ENCODE data around the gene SLC8A2. TPM values are rescaled to one million over a fixed set of nuclear protein-coding genes. Genes with fewer than 3 reads are reported as not detected.

The SLC8A2 gene
- polyA plus RNA-seq, 1 donor from 2014 or later: 14.1 TPM

DNA sequence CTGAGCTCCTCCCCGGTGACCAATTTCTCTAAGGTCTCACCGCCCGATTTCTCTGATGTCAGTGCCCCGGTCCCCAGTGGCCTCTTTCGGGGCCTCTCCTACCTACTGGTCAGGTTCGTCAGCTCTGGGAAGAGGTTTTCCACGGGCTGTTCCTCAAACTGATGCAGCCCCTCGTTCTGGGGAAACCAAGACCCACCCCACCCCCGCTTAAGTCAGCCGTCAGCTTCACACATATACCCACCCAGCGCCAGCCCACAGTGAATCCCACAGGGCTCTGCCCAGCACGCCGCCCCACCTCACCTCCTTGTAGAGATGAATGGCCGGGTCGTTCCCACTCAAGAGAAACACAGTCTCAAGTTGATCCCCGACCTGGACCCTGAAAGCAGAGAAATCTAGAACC lies 9.0 kb upstream of the SLC8A2 start:
- no peaks in the 10 kb centered on the region for H3K36me3 ChIP-seq (ENCODE audit: insufficient read depth, low read length)
- H2AFZ ChIP-seq (ENCODE audit: low read depth, low read length): no peak overlapping the region
- no peak overlapping the region for H3K4me3 ChIP-seq (ENCODE audit: low read length)
- H3K4me2 ChIP-seq (ENCODE audit: low read length): no peak overlapping the region
- TF ChIP-seq TAF1 (IDR thresholded peaks at IDR 0.05; ENCODE audit: low read depth) (no peak), POLR2AphosphoS5 (IDR thresholded peaks at IDR 0.05) (no peak), SMC3 (conservative IDR thresholded peaks at IDR 0.05; ENCODE audit: poor library complexity) (no peak), EP300 (conservative IDR thresholded peaks at IDR 0.05; ENCODE audit: poor library complexity, severe bottlenecking) (no peak), EZH2 (IDR thresholded peaks at IDR 0.05; ENCODE audit: borderline replicate concordance, insufficient read depth, low read length, poor library complexity, severe bottlenecking) (no peak), RAD21 (conservative IDR thresholded peaks at IDR 0.05) (no peak), CTCF (IDR thresholded peaks at IDR 0.05; ENCODE audit: poor library complexity, severe bottlenecking) (no peak)
- TF ChIP-seq, protein P1, sequence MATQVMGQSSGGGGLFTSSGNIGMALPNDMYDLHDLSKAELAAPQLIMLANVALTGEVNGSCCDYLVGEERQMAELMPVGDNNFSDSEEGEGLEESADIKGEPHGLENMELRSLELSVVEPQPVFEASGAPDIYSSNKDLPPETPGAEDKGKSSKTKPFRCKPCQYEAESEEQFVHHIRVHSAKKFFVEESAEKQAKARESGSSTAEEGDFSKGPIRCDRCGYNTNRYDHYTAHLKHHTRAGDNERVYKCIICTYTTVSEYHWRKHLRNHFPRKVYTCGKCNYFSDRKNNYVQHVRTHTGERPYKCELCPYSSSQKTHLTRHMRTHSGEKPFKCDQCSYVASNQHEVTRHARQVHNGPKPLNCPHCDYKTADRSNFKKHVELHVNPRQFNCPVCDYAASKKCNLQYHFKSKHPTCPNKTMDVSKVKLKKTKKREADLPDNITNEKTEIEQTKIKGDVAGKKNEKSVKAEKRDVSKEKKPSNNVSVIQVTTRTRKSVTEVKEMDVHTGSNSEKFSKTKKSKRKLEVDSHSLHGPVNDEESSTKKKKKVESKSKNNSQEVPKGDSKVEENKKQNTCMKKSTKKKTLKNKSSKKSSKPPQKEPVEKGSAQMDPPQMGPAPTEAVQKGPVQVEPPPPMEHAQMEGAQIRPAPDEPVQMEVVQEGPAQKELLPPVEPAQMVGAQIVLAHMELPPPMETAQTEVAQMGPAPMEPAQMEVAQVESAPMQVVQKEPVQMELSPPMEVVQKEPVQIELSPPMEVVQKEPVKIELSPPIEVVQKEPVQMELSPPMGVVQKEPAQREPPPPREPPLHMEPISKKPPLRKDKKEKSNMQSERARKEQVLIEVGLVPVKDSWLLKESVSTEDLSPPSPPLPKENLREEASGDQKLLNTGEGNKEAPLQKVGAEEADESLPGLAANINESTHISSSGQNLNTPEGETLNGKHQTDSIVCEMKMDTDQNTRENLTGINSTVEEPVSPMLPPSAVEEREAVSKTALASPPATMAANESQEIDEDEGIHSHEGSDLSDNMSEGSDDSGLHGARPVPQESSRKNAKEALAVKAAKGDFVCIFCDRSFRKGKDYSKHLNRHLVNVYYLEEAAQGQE (IDR thresholded peaks at IDR 0.05; ENCODE audit: borderline replicate concordance): no peak
- H4K20me1 ChIP-seq (ENCODE audit: insufficient read depth): no peaks in the 10 kb centered on the region
- no peak overlapping the region for H3K27ac ChIP-seq (ENCODE audit: low read length)
- H3F3A ChIP-seq (ENCODE audit: insufficient read depth, low read length, poor library complexity, severe bottlenecking): no peaks in the 10 kb centered on the region
- no peaks in the 10 kb centered on the region for H3K27me3 ChIP-seq (ENCODE audit: insufficient read depth, low read depth, low read length)
- no peaks in the 10 kb centered on the region for H3K9me3 ChIP-seq (ENCODE audit: low read length)
- H3K79me2 ChIP-seq (replicated peaks; ENCODE audit: insufficient read depth, low read length): no peaks in the 10 kb centered on the region
- H3K9ac ChIP-seq (ENCODE audit: low read length): no peak overlapping the region
- no peaks in the 10 kb centered on the region for H3K9me2 ChIP-seq (ENCODE audit: insufficient read depth, low read length)

DNA sequence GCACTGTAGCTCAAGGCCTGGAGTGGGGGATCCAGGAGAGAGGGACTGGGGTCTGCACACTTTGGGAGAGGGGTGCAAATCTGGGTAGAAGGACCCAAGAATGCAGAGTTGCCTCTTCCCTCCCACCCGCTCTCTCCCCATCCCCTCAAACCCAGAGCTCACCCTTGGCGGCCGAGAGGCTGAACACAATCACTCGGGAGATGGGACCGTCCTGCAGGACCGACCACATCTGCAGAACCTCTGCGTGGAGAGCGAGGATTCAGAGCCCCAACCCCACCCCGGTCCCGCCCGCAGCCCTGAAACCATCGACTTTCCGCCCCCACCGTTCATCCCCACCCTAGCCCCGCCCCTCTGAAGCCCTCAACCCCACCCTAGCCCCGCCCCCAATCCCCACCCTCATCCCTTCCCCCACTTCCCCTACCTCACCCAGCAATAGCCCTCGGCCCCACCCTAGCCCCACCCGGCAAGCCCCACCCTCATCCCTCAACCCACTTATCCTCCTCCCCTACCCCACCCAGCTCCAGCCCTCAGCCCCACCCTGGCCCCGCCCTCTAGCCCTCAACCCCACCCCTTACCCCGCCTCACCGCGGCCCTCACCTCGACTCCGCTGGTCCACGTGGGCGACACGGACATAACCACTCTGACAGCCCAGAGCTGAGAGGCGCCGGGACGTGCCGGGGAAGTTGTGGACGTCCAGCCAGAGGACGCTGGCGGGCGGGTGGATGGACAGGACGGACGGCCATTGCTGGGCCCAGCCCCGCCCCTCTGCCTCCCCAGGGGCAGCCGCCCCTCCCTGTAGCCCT lies 8.2 kb upstream of the SLC8A2 start:
- Histone ChIP-seq H3K27me3 (ENCODE audit: insufficient read depth, low read depth, low read length) (no peaks in the 10 kb centered on the region), H4K20me1 (ENCODE audit: insufficient read depth) (no peaks in the 10 kb centered on the region), H3K36me3 (ENCODE audit: insufficient read depth, low read length) (no peaks in the 10 kb centered on the region), H3K4me2 (ENCODE audit: low read length) (no peak overlapping the region), H3K9me3 (ENCODE audit: low read length) (no peaks in the 10 kb centered on the region), H3K9me2 (ENCODE audit: insufficient read depth, low read length) (no peaks in the 10 kb centered on the region), H2AFZ (ENCODE audit: low read depth, low read length) (no peak overlapping the region), H3K79me2 (replicated peaks; ENCODE audit: insufficient read depth, low read length) (no peaks in the 10 kb centered on the region), H3K9ac (ENCODE audit: low read length) (no peak overlapping the region), H3K27ac (ENCODE audit: low read length) (no peak overlapping the region), H3K4me3 (ENCODE audit: low read length) (no peak overlapping the region), H3F3A (ENCODE audit: insufficient read depth, low read length, poor library complexity, severe bottlenecking) (no peaks in the 10 kb centered on the region)
- no peak for TF ChIP-seq TAF1 (IDR thresholded peaks at IDR 0.05; ENCODE audit: low read depth)
- TF ChIP-seq, protein P1 (IDR thresholded peaks at IDR 0.05; ENCODE audit: borderline replicate concordance): no peak
- no peak for TF ChIP-seq RAD21 (conservative IDR thresholded peaks at IDR 0.05)
- TF ChIP-seq SMC3 (conservative IDR thresholded peaks at IDR 0.05; ENCODE audit: poor library complexity): no peak
- no peak for TF ChIP-seq MXI1 (conservative IDR thresholded peaks at IDR 0.05; ENCODE audit: poor library complexity, severe bottlenecking)
- TF ChIP-seq CTCF (IDR thresholded peaks at IDR 0.05; ENCODE audit: poor library complexity, severe bottlenecking): no peak
- TF ChIP-seq EP300 (conservative IDR thresholded peaks at IDR 0.05; ENCODE audit: poor library complexity, severe bottlenecking): no peak
- TF ChIP-seq POLR2AphosphoS5 (IDR thresholded peaks at IDR 0.05): no peak
- no peak for TF ChIP-seq EZH2 (IDR thresholded peaks at IDR 0.05; ENCODE audit: borderline replicate concordance, insufficient read depth, low read length, poor library complexity, severe bottlenecking)
